Epithelial cell of proximal tubule (primary cell): Measurements from ENCODE around the gene RABL6. TPM values are rescaled to one million over a fixed set of nuclear protein-coding genes. Genes with fewer than 3 reads are reported as not detected.
"Not testable (repeated sequence)": the region's sequence is repeated elsewhere in the genome, so short reads cannot be mapped to it uniquely, and the experiment has no call there.

Experiments
- DNase-seq: peaks from one replicate; pipeline ENCODE4 v3.0.0-alpha.2; 2011; ENCODE audit warnings: low read depth
- H3K4me3 ChIP-seq: 2 replicates; pipeline ENCODE4 v1.5.1; 2011; ENCODE audit warnings: low read depth, mild to moderate bottlenecking, low read length
- CTCF ChIP-seq: conservative IDR thresholded peaks from 2 replicates; pipeline ENCODE4 v1.5.1; 2012; ENCODE audit warnings: low read depth, mild to moderate bottlenecking, low read length
- total RNA-seq: library from RNA; depleted of rRNA; stranded (reverse); fragments of >200 nt; gene quantifications from 2 replicates; pipeline ENCODE4 v1.2.3, GENCODE V29; 2015

Gene RABL6
- total RNA-seq, 1 donor from 2014 or later, result 114 TPM

DNA sequence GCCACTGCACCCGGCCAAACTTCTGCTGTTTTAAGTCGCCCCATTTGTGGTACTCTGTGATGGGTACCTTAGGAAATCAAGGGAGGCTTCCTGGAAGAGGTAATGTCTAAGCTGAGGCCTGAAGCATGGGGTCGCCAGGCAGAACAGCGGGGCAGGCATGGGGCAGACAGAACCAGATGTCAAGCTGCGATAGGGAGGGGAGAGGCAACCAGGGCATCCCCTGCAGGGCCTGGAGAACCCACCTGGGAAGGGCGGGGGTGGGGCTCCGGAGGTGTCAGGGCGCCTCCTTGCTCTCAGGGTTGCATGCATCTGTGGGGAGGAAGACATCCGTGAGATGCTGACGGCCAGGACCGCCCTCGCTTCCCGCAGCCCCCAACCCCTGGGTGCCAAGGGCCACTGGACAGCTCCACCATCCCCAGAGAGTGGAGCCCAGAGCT is 46.2 kb upstream of the RABL6 start:
- no peak for DNase-seq
- H3K4me3 ChIP-seq, result no peak overlapping the region
- no peak for TF ChIP-seq CTCF

DNA sequence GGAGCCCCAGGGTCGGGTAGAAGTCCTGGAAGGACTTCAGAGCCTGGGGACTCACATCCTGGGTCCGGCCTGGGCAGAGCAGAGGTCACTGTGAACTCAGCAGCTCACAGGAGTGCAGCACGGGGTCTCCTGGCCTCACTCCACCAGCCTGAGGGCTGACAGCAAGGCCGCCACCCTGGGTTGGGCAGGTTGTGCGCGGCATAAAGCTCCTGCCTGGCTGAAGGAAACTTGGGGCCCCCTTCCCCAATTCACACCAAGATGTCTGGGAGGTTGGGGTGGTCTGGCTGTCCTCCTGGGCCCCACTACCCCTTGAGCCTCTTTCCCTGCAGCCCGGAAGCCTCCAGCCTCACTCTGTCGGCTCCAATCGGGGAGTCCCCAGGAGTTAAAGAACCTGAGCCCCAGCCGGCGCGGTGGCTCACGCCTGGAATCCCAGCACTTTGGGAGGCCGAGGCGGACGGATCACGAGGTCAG is 45.5 kb upstream of the RABL6 start:
- no peak for TF ChIP-seq CTCF
- DNase-seq, result no peak
- no peak overlapping the region for H3K4me3 ChIP-seq

- DNase-seq, result no peak
- TF ChIP-seq CTCF, result no peak
Measured at GRCh38 chr9:136762915-136763648, 44.7 kb upstream of the RABL6 start.

DNA sequence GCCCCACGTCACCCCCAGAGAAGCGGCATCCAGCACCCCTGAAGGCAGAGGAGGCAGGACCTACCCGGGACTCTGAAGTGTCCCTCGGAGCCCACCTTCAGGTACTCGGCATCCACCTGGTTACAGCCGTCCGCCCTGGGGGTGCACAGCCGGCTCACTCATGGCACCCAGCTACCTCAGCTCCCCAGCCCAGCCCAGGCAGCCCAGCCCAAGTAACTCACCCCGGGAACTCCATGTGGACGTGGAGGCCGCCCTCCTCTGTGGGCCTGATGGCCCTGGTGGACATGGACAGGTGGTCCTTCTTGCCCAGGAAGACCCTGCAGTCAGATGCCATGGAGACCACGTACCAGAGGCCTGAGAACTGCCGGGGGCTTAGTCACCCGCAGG is 44.1 kb upstream of the RABL6 start:
- DNase-seq, result no peak
- no peak for TF ChIP-seq CTCF
- H3K4me3 ChIP-seq, result no peak overlapping the region

More at GRCh38 chr9:136762915-136763648, 44.7 kb upstream of the RABL6 start:
- no peak overlapping the region for H3K4me3 ChIP-seq

DNA sequence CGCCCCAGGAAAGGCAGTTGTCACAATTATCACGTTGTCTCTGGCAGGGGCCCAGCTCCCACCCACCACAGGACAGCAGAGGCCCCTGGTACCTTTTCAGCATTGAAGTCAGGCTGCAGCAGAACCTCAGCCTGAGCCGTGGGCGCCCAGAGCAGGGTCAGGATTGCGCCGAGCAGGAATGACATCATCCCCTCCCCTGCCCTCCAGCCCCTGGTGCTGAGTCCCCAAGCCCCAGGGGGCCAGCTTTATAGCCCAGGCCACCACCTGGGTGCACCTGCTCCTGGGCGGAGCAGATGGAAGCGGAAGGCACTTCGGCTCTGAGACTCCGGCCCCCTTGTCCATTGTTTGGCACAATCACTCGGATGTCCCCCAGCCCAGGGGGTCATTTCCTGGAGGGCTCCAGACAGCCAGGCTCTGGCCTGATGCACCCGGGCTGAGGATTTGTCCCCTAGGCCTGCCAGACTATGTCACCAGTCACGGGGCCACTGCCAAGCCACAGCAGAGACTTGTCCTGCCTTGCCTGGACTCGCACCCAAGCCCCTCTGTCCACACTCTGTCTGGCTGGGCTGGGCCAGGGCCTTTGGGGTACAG is 43.4 kb upstream of the RABL6 start, which contains the start of gene LCN15:
LCN15 (minus strand) TSS at position 218 of the 591 bp plus-strand sequence; CDS start at position 188, 30 bp downstream.
- H3K4me3 ChIP-seq, result no peak within 1 kb of the TSS
- TF ChIP-seq CTCF, result no peak
- DNase-seq, result no peak

GRCh38 chr9:136765041-136765440 is 42.7 kb upstream of the RABL6 start:
- no peak for TF ChIP-seq CTCF
- DNase-seq, result no peak
- no peak overlapping the region for H3K4me3 ChIP-seq

GRCh38 chr9:136765745-136766409 is 41.9 kb upstream of the RABL6 start:
- H3K4me3 ChIP-seq, DNase-seq: not testable (repeated sequence)
